Hepatocyte (in vitro differentiated cells): ENCODE results near the gene CILP2. TPM values are rescaled to one million over a fixed set of nuclear protein-coding genes. Genes with fewer than 3 reads are reported as not detected.

Experiments used
- DNase-seq: peaks from one replicate; pipeline ENCODE4 v3.0.0-alpha.2; 2016; ENCODE audit warnings: low spot score
- H2AFZ ChIP-seq: fragments of 200-600 bp; sonication (generic); 2 replicates; pipeline ENCODE4 v1.6.0; 2016; ENCODE audit warnings: antibody characterized with exemption, mild to moderate bottlenecking
- H3K27ac ChIP-seq: fragments of 200-600 bp; sonication (generic); 2 replicates; pipeline ENCODE4 v1.5.1; 2016; ENCODE audit warnings: mild to moderate bottlenecking
- H3K27me3 ChIP-seq: fragments of 200-600 bp; sonication (generic); 2 replicates; pipeline ENCODE4 v1.6.1; 2016
- H3K36me3 ChIP-seq: fragments of 200-600 bp; sonication (generic); replicated peaks from 2 replicates; pipeline ENCODE4 v1.5.1; 2016; ENCODE audit warnings: low read depth; ENCODE audit not compliant: insufficient read depth
- H3K4me1 ChIP-seq: fragments of 200-600 bp; sonication (generic); 2 replicates; pipeline ENCODE4 v1.5.1; 2016; ENCODE audit warnings: mild to moderate bottlenecking, moderate library complexity; ENCODE audit not compliant: insufficient read depth
- H3K4me2 ChIP-seq: fragments of 200-600 bp; sonication (generic); 2 replicates; pipeline ENCODE4 v1.6.0; 2016
- H3K4me3 ChIP-seq: fragments of 200-600 bp; sonication (generic); 2 replicates; pipeline ENCODE4 v1.5.1; 2016; ENCODE audit warnings: mild to moderate bottlenecking
- H3K79me2 ChIP-seq: fragments of 200-600 bp; sonication (generic); 2 replicates; pipeline ENCODE4 v1.6.0; 2017; ENCODE audit warnings: mild to moderate bottlenecking
- H3K9me2 ChIP-seq: fragments of 200-600 bp; sonication (generic); replicated peaks from 2 replicates; pipeline ENCODE4 v1.6.0; 2017; ENCODE audit warnings: mild to moderate bottlenecking; ENCODE audit not compliant: insufficient read depth
- H3K9me3 ChIP-seq: fragments of 200-600 bp; sonication (generic); 2 replicates; pipeline ENCODE4 v1.5.1; 2016; ENCODE audit warnings: low read depth, mild to moderate bottlenecking
- H4K20me1 ChIP-seq: fragments of 200-600 bp; sonication (generic); 2 replicates; pipeline ENCODE4 v1.6.0; 2016; ENCODE audit warnings: mild to moderate bottlenecking; ENCODE audit not compliant: insufficient read depth, poor library complexity, severe bottlenecking
- EZH2 ChIP-seq: fragments of 200-600 bp; sonication (generic); IDR thresholded peaks from 2 replicates; pipeline ENCODE4 v1.6.1; 2016; ENCODE audit warnings: antibody characterized with exemption, mild to moderate bottlenecking, borderline replicate concordance
- EZH2phosphoT487 ChIP-seq: fragments of 200-600 bp; sonication (generic); IDR thresholded peaks from one replicate; pipeline ENCODE4 v1.6.1; 2018; ENCODE audit warnings: antibody characterized with exemption, mild to moderate bottlenecking, low read depth, moderate library complexity; ENCODE audit not compliant: unreplicated experiment, severe bottlenecking
- WGBS: methylation state at CpG from one replicate; pipeline ENCODE4 v1.1.6; 2016; ENCODE audit warnings: low lambda C conversion rate; ENCODE audit errors: missing lambda C conversion rate; 5-methylcytosine and 5-hydroxymethylcytosine counted together
- polyA plus RNA-seq: library from polyadenylated mRNA; unstranded; fragments of >200 nt; fragmentation: Nextera tagmentation; extraction: Ambion mirVana; gene quantifications from 2 replicates; pipeline ENCODE4 v1.2.1, GENCODE V29; 2016
- total RNA-seq: library from RNA; depleted of rRNA; stranded (reverse); fragments of >200 nt; gene quantifications from 2 replicates; pipeline ENCODE4 v1.2.3, GENCODE V29; 2014
- TF ChIP-seq, protein P1 (sequence below): fragments of 200-600 bp; sonication (generic); IDR thresholded peaks from 2 replicates; pipeline ENCODE4 v1.5.1; 2016; ENCODE audit warnings: antibody characterized with exemption, mild to moderate bottlenecking; ENCODE audit not compliant: poor library complexity

Gene CILP2
- total and polyA plus RNA-seq, 2 experiments from 2014 or later: 5.7 to 16.5 TPM

DNA sequence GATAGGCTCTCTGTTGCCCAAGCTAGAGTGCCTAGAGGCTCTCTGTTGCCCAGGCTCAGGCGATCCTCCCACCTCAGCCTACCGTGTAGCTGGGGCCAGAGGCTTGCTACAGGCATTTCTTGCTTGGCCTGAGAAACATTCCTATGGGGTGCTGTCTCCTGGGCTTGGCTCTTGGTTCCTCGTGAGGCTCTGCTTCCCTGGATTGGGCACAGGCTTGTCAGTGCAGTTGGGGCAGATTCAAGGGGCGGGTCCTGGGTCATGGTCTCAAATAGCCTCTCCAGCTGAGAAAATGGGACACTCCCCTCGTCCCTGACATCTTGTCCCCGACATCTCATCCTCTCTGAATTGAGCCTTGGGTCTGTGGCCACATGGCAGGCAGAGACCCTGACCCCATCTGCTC is 27.6 kb upstream of the CILP2 start:
- no peak overlapping the region for H3K4me3 ChIP-seq
- no peak overlapping the region for H3K4me2 ChIP-seq
- no peaks in the 10 kb centered on the region for H4K20me1 ChIP-seq
- peaks cover 3% of the 10 kb centered on the region for H3K4me1 ChIP-seq
- H3K79me2 ChIP-seq: no peaks in the 10 kb centered on the region
- H3K9me3 ChIP-seq: no peaks in the 10 kb centered on the region
- H3K36me3 ChIP-seq: no peaks in the 10 kb centered on the region
- 54% methylated on average over 6 of the region's 6 CpGs for WGBS
- DNase-seq: no peak
- H2AFZ ChIP-seq: no peak overlapping the region
- H3K27me3 ChIP-seq: no peaks in the 10 kb centered on the region
- no peaks in the 10 kb centered on the region for H3K9me2 ChIP-seq
- no peak overlapping the region for H3K27ac ChIP-seq
- TF ChIP-seq, protein P1, sequence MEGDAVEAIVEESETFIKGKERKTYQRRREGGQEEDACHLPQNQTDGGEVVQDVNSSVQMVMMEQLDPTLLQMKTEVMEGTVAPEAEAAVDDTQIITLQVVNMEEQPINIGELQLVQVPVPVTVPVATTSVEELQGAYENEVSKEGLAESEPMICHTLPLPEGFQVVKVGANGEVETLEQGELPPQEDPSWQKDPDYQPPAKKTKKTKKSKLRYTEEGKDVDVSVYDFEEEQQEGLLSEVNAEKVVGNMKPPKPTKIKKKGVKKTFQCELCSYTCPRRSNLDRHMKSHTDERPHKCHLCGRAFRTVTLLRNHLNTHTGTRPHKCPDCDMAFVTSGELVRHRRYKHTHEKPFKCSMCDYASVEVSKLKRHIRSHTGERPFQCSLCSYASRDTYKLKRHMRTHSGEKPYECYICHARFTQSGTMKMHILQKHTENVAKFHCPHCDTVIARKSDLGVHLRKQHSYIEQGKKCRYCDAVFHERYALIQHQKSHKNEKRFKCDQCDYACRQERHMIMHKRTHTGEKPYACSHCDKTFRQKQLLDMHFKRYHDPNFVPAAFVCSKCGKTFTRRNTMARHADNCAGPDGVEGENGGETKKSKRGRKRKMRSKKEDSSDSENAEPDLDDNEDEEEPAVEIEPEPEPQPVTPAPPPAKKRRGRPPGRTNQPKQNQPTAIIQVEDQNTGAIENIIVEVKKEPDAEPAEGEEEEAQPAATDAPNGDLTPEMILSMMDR: no peak

DNA sequence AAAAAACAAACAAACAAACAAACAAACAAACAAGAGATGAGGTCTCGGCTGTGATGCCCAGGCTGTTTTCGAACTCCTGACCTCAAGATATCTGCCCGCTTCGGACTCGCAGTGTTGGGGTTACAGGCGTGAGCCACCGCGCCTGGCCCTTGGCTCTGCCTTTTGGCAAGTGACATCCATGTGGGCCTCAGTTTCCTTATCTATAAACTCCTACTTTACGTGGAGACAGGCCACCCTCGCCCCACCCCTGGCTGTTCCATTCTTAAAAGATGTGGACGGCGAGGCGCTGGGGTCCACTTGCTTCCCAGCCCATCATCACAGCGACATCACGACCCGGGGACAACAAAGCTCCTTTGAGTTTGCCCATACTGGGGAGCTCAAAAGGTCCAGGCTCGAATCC is 24.4 kb upstream of the CILP2 start:
- Histone ChIP-seq H2AFZ (no peak overlapping the region), H3K79me2 (peaks cover 26% of the 10 kb centered on the region), H3K4me3 (no peak overlapping the region), H3K4me2 (no peak overlapping the region), H3K27me3 (no peaks in the 10 kb centered on the region), H3K9me3 (no peaks in the 10 kb centered on the region), H4K20me1 (no peaks in the 10 kb centered on the region), H3K4me1 (peaks cover 15% of the 10 kb centered on the region), H3K27ac (no peak overlapping the region), H3K36me3 (no peaks in the 10 kb centered on the region), H3K9me2 (no peaks in the 10 kb centered on the region)
- WGBS: 98% methylated on average over 17 of the region's 17 CpGs
- DNase-seq: no peak
- no peak for TF ChIP-seq EZH2phosphoT487
- TF ChIP-seq, protein P1: no peak
- TF ChIP-seq EZH2: no peak

GRCh38 chr19:19514215-19514657 is 23.8 kb upstream of the CILP2 start:
- H3K27ac ChIP-seq: no peak overlapping the region
- H3K4me2 ChIP-seq: no peak overlapping the region
- DNase-seq: no peak
- H3K79me2 ChIP-seq: peaks cover 31% of the 10 kb centered on the region
- no peaks in the 10 kb centered on the region for H4K20me1 ChIP-seq
- H2AFZ ChIP-seq: no peak overlapping the region
- no peaks in the 10 kb centered on the region for H3K9me3 ChIP-seq
- no peaks in the 10 kb centered on the region for H3K9me2 ChIP-seq
- WGBS: 98% methylated on average over 44 of the region's 46 CpGs
- no peaks in the 10 kb centered on the region for H3K36me3 ChIP-seq
- no peak overlapping the region for H3K4me3 ChIP-seq
- TF ChIP-seq EZH2: no peak
- TF ChIP-seq EZH2phosphoT487: no peak
- TF ChIP-seq, protein P1: no peak
- peaks cover 15% of the 10 kb centered on the region for H3K4me1 ChIP-seq
- H3K27me3 ChIP-seq: no peaks in the 10 kb centered on the region
